HG02571 (cell line): ENCODE data around the gene NR1D1.

Experiments
- ATAC-seq: cut with Tn5 transposase; IDR thresholded peaks from one replicate; pipeline ENCODE4 v1.9.1; 2021; ENCODE audit warnings: mild to moderate bottlenecking, moderate library complexity; ENCODE audit not compliant: unreplicated experiment

Gene NR1D1

DNA sequence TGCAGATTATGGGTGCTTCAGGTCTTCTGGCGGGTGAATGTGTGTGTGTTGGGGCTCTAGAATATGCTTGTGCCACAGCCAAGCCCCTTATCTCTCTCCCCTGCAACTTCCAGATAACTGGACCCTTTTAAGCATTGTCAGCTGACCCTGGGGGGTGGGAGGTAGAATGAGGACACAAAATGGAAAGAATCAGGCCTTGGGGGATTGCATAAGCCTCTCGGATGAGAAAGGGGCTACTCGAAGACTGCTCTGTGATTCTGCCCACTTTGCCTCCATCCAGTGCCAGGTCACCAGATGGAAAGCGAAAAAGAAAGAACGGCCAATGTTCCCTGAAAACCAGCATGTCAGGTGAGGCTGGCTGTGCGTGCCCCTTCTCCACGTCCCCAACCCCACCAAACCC is 23.8 kb downstream of the NR1D1 start:
- no peak for ATAC-seq

- no peak for ATAC-seq
These were observed 24.4 kb downstream of the NR1D1 start for GRCh38 chr17:40075942-40076498.

DNA sequence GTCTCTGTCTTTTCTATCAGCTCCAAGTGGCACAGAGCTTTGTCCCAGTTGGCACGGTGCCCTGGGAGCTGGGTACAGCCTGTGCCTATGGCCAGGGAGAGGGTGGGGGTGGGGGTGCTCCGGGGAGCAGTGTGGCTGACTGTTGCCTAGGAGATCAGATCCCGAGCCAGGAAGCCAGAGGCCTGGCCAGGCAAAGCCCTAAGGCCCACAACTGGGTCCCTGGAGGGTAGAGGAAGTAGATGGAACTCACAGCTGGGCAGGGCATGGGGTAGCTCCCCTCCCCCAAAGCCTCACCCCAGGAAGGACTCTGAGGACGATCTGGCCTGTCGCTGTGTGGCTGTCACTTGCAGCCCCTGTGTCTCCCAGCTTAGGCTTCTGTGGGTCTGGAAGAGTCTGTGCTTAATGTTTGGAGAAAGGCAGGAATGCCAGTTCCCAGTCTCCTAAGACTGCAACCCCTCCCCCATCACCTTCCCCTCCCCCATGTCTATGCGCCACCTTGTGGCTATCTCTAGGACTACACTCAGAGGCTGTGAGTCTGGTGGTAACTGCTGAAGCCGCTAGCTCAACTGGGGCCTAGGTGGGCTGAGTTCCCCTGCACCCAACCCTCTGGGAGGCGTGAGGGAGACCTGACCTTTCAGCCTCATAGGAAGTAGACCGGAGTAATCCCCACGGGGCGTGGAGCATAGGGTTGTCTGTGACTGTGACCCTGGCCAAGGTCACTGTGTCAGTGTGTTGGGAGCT is 25.0 kb downstream of the NR1D1 start:
- no peak for ATAC-seq

GRCh38 chr17:40074871-40075200 is 25.6 kb downstream of the NR1D1 start:
- no peak for ATAC-seq

DNA sequence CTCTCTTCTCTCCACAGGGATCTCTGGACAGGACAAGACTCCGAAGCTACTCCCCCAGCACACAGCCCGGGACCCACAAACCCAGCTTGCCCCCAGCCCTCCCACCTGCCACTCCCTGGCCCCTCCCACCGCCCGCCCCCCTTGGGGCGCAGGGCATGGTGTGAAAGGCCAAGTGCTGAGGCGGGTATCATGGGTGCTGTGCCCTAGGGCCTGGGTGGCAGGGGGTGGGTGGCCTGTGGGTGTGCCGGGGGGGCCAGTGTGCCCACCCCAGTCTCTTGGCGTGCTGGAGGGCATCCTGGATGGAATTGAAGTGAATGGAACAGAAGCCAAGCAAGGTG is 26.2 kb downstream of the NR1D1 start:
- no peak for ATAC-seq

DNA sequence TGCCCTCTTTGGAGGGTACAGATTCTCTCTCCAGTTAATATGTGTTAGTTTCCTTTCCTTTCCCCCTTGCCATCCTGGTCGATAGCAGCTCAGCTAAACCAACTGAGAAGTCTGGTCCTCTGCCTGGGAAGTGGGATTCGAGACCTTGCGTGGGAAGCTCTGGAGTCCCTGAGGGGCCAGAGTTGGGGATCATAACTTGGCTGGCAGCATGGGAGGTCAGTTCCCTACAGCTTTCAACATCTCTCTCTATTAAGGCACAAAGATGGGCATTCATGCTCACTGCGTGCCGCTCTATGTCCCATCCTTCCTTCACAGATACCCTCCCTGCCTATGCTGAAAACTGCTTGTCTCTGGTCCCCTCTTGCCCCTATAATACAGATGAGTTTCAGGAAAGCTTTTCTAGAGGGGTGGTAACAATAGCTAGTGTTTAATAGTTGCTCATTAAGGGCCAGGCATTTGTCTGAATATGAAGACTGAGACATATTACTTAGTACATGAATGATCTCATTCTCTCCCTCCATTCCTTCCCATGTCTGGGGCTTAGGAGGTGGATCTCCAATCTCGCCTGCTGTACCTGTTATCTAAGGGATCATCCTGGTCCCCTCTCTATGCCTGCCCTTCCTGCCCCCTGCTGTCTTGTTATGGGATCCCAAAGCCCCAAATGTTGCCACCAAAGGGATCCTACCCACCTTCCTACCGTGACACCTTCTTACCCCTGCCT is 26.8 kb downstream of the NR1D1 start:
- no peak for ATAC-seq

GRCh38 chr17:40072735-40073346 is 27.5 kb downstream of the NR1D1 start:
- no peak for ATAC-seq

GRCh38 chr17:40072040-40072734 is 28.2 kb downstream of the NR1D1 start:
- no peak for ATAC-seq

DNA sequence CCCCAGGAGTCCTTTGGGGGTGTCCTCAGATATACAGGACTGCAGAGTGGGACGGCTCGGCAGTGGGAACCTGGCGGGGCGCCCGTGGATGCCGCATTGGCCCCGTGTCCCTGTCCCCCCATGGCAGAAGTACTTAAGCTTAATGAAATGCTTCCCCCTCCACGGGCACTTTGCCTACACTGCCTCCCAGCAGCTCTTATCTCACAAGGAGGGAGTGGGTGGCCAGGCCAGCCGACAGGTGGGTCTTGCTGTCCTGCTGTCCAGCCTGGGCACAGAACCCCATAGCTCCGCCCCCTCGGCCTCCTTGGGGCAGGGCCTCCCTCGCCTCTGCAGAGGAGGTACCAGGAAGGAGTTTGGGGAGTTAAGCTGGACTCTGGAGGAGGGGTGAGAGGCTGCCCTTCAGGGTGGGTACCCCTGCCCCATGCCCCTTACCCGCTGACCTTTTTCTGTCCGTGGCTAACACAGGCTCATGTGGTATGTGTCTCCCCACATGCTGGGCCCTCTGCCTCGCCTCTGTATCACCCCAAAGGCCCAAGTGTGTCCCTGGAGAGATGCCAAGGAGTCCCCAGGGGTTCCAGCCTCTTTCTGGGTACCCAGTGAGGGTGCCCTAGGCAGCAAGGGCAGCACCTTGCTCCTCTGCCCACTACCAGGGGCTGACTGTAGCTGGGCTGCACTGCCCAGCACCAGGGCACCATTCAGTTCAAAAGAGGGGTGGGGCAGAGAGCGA is 28.9 kb downstream of the NR1D1 start:
- no peak for ATAC-seq

DNA sequence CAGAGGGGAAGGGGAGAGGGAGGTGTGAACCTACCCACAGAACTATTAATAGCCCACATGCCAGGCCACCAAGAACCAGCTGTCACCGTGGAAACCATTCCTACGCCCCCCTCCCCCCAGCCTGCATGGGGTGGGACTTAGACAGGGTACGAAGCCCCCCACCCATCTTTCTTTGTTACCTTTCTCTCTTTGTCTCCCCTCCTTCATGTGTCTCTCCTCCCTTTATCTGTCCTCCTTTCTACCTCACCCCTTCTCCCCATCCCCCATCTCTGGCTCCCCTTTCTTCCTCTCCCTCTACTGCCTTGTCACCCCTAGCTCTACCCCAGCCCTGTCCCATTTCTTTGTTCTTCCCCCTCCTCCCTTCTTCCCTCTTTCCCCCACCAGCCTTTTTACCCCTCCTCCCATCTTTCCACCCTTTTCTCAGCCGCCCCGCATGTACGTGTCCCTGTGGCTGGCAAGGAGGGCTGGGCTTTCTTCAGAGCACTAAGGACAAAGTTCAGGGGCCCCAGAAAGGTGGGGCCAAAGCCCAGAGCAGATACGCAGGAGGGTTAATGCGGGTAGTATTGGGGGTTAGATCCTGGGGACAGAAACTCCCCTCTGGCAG is 29.6 kb downstream of the NR1D1 start:
- no peak for ATAC-seq

DNA sequence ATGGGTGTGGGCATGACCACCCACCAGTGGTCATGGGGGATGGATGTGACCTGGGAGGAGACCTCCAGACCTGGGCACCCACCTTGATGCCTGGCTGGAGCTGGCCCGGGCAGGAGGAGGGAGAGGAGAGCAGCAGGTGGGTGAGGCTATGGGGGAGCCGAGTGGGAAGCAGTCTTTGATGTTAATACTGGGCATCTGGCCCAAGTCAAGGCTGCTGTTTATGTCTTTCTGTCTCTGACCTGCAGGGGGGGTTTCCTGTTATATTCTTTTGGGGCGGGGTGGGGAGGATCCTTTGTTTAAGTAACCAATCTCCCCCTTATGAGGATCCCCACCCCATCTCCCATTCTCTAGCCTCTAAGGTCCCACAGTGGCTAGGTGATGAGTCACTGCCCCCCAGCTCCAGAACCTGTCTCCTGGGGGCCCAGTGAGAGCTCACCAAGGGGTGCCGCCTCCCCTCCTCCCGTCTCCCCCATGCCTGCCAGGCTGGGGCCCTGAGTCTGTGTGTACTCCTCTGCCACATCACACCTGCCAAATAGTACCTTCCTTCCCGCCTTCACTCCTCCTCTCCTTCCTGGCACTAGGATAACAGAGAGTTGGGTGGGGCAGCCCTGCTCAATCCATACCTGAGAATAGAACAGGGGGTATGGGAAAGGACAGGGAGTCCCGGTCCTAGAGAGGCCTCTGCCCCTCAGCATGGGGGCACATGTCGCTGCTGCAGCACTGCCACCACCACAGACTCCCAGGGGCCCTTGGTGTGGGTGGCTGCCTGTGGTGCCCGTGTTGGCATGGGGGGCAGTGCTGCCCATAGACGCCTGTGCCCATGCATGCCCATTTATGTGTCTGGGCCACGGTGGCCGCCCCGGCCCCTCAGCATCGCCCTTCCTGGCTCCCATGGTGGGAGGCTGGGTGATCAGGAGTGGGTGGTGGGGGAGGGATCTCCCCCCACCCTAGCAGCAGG is 30.4 kb downstream of the NR1D1 start:
- ATAC-seq = no peak

DNA sequence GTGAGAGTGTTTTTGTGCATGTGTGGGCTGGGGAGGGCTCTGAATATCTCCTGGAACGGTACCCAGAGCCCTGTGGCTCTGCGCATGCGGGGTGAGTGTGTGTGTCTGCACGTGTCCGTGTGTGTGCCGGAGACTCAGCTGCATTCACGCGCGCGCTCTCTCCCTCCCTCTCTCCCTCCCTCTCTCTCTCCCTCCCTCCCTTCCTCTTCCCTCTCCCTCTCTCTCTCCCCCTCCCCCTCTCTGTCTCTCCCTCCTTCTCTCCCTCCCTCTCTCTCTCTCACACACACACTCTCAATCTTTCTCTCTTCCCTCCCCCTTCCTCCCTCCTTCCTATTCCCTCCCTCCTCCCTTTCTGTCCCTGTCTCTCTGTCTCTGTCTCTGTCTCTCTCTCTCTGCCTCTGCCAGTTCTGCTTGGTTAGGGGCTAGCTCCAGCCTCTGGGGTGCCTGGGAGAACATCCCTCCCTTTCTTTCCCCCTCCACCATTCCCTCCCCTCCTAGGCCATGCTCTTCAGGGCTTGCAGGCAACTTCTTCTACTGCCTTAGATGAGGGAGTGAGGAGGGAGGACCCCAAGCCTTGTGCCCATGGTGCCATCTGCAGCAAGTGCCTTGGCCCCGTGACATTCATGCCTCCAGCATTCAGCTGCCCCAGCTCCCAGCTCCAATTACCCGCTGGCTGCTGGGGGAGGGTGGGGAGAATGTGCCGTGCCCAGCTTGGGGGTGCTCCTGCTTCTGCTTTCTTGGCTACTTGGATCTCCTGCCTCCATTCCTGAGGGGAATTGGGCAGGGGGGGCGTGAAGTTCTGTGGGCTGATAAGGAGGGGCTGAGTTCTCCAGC is 31.3 kb downstream of the NR1D1 start:
- ATAC-seq = no peak

- ATAC-seq = no peak
These were observed 31.8 kb downstream of the NR1D1 start for GRCh38 chr17:40068584-40068916.

DNA sequence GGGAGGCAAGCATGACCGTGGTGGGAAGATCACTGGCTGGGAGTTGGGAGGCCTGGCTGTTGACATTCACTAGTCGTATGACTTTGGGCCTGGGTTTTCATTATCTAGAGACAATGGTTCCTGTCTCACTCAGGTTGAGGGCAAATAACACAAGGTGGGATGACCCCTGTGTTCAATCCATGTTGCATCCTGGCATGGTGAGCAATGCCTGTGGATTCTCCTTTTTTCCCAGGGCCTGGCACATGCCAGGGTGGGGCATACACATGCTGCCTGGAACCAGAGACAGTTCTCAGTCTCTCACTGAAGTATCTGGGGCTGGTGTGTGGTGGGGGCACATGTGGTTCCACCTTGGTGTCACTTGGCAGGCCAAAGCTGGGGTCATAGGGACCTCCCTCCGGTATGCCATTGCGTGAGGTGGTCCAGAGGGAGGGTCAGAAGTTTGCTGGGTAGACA is 32.2 kb downstream of the NR1D1 start:
- no peak for ATAC-seq

DNA sequence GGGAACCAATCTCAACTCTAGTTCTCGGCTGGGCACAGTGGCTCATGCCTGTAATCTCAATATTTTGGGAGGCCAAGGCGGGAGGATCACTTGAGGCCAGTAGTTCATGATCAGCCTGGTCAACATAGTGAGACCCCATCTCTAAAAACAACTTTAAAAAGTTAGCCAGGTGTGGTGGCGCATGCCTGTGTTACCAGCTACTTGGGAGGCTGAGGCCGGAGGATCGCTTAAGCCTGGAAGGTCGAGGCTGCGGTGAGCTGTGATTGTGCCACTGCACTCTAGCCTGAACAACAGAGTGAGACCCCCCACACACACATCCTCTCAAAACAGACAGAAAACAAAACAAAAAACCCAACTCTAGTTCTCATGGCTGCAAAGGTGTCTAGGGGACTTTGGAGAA is 32.7 kb downstream of the NR1D1 start:
- no peak for ATAC-seq

GRCh38 chr17:40065769-40066510 is 34.4 kb downstream of the NR1D1 start:
- ATAC-seq = no peak

- ATAC-seq = no peak
These were observed 35.2 kb downstream of the NR1D1 start for GRCh38 chr17:40064971-40065768.
